Ramos (cell line): Measurements from ENCODE around the gene PAM.

Source experiments
- in situ Hi-C: fragments of 300-500 bp; cut with MboI; formaldehyde crosslinking; loops from one replicate; pipeline ENCODE4 v1.14.3; 2022; ENCODE audit warnings: low sequenced_read_pairs; ENCODE audit not compliant: unreplicated experiment

PAM gene

GRCh38 chr5:102922111-102922720 lies 167.1 kb downstream of the PAM start:
- in situ Hi-C loops = no loop called here

GRCh38 chr5:102922799-102923477 lies 167.8 kb downstream of the PAM start:
- in situ Hi-C loops = no loop called here

- in situ Hi-C loops = no loop called here
Measured at GRCh38 chr5:102924963-102925362, 169.9 kb downstream of the PAM start.

- in situ Hi-C loops = no loop called here
Measured at GRCh38 chr5:102927007-102927406, 171.9 kb downstream of the PAM start.

GRCh38 chr5:102930244-102930643 lies 175.1 kb downstream of the PAM start:
- in situ Hi-C loops = no loop called here

GRCh38 chr5:102931085-102931725 lies 176.1 kb downstream of the PAM start:
- in situ Hi-C loops = no loop called here

- in situ Hi-C loops = no loop called here
Measured at GRCh38 chr5:102932781-102933180, 177.7 kb downstream of the PAM start.

GRCh38 chr5:102933316-102933715 lies 178.2 kb downstream of the PAM start:
- in situ Hi-C loops = no loop called here

GRCh38 chr5:102933721-102934459 lies 178.8 kb downstream of the PAM start:
- in situ Hi-C loops = no loop called here

- in situ Hi-C loops = no loop called here
Measured at GRCh38 chr5:102937894-102938293, 182.8 kb downstream of the PAM start.

GRCh38 chr5:102941111-102941510 lies 186.0 kb downstream of the PAM start:
- in situ Hi-C loops = no loop called here

GRCh38 chr5:102946414-102946813 lies 191.3 kb downstream of the PAM start:
- in situ Hi-C loops = no loop called here

GRCh38 chr5:102946971-102947370 lies 191.9 kb downstream of the PAM start:
- in situ Hi-C loops = no loop called here

GRCh38 chr5:102955488-102955887 lies 200.4 kb downstream of the PAM start:
- in situ Hi-C loops = no loop called here

- in situ Hi-C loops = no loop called here
Measured at GRCh38 chr5:102956599-102956998, 201.5 kb downstream of the PAM start.

- in situ Hi-C loops = no loop called here
Measured at GRCh38 chr5:102957141-102957540, 202.0 kb downstream of the PAM start.

- in situ Hi-C loops = no loop called here
Measured at GRCh38 chr5:102958481-102959011, 203.4 kb downstream of the PAM start.

GRCh38 chr5:102959055-102959454 lies 203.9 kb downstream of the PAM start:
- in situ Hi-C loops = no loop called here

GRCh38 chr5:102961671-102962070 lies 206.6 kb downstream of the PAM start:
- in situ Hi-C loops = no loop called here

- in situ Hi-C loops = no loop called here
Measured at GRCh38 chr5:102965653-102966052, 210.5 kb downstream of the PAM start.

- in situ Hi-C loops = no loop called here
Measured at GRCh38 chr5:102969641-102970040, 214.5 kb downstream of the PAM start.
